GM19025 (cell line): ENCODE data around the gene ACACA.
"Not testable (repeated sequence)": the region's sequence is repeated elsewhere in the genome, so short reads cannot be mapped to it uniquely, and the experiment has no call there.

Experiments
- ATAC-seq: cut with Tn5 transposase; IDR thresholded peaks from one replicate; pipeline ENCODE4 v1.9.1; 2021; ENCODE audit warnings: mild to moderate bottlenecking, low read depth, moderate library complexity; ENCODE audit not compliant: unreplicated experiment

Gene ACACA

DNA sequence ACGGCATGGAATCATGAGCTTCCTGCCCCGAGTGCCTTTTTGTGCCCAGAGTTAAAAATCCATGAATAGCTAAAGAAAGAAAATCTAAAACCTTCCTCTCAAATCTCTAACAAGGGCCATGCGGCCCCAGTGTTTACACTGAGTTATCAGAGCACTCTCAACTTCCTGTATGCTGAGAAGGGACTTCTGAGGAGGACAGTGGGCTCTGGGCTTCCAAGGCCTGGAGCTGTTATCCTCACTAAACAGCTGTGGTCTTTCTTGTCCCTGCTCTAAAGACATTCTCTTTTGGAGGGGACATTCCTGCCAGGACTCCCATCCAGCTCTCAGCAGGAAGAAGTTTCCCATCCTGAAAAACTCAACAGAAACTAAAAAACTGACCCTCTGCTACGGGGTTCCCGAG lies 322.3 kb downstream of the ACACA start:
- ATAC-seq, result no peak

- no peak for ATAC-seq
Observed at GRCh38 chr17:37083456-37083855, 323.2 kb downstream of the ACACA start.

- ATAC-seq, result no peak
Observed at GRCh38 chr17:37082985-37083384, 323.7 kb downstream of the ACACA start.

DNA sequence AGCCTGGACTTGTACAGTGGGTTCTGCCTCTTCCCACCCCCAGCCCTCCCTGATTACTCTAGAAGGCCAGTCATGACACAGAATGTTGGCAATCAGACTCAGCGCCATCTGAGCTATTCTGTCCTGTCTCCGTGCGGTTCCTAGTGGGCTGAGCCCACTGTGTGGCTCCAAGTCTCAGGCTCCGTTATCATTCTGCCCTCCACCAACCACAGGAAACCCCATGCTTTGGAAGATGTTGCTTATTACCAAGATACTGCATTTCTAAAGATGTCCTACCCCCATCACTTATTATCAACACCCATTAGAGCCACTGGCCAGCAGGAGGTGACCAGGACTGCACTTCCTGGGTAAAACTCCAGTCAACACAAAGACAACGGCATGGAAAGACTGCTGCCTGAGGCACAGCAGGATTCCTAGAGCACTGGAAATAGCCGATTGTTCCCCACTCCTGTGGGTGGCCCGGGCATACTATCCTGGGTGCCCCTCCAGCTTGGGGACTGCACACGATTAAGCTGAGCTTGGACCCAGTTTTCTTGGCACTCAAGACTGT lies 324.2 kb downstream of the ACACA start:
- no peak for ATAC-seq

- no peak for ATAC-seq
Observed at GRCh38 chr17:37081287-37081686, 325.3 kb downstream of the ACACA start.

GRCh38 chr17:37079735-37080134 lies 326.9 kb downstream of the ACACA start:
- ATAC-seq, result no peak

- ATAC-seq, result no peak
Observed at GRCh38 chr17:37079065-37079708, 327.4 kb downstream of the ACACA start.

- ATAC-seq, result not testable (repeated sequence)
Observed at GRCh38 chr17:37073464-37073863, 333.2 kb downstream of the ACACA start.

- ATAC-seq, result no peak
Observed at GRCh38 chr17:37069087-37069486, 337.5 kb downstream of the ACACA start.

DNA sequence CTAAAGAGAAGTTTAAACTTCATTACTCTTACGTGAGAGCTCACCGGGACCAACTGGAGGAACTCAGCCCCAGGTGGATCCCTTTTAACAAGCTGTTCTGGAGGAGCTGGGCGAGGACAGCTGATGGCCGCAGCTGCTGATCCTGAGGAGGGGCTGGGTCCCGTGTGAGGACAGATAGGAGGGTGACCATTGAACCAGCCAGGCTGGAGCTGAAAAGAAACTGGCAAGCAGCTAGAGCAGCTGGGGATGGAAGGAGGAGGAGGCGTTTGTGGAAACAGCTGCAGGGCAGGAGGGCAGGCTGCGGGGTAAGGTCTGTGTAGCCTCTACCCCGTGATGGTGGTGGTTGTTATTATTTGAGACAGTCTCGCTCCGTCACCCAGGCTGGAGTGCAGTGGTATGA lies 338.4 kb downstream of the ACACA start:
- ATAC-seq, result no peak

GRCh38 chr17:37067555-37068111 lies 339.0 kb downstream of the ACACA start:
- ATAC-seq, result no peak

GRCh38 chr17:37066322-37067255 lies 340.0 kb downstream of the ACACA start:
- ATAC-seq, result no peak

DNA sequence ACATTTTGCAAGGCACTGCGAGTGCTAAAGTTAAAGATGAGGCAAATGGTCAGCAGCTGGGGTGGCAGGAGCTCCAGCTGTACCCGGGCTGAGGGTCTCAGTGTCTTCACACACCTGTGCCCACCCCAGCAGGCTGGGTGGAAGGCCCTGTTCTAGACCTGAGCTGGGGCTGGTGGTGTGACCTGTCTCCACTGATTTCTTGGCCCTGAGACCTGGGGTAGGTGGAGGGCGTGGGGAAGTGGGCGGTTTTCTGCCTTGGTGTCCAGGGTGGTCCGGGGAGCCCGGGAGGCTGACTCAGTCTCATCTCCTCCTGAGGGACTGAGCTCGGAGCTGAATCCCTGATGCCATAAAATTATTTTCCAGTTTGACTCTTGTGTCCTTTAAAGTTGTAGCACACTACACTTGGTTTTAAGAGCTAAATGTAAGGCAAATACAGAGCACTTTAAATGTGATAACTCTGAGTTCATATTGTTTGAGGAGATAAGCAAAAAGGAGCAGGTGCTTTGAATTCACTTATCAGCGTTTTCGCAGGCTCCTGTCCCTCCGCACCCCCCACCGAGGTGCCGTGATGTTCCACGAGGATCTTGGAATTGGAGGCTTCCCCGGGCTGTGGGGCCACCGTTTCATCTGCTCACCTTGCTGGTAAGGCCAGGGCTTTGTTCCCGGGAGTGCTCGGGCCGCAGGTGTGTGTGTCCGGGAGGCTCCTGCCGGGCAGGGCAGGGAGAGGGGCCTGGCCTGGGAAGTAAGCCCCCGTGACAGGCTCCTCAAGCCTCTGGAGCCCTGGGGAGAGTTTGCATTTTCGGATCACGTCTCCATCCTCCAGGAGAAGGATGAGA lies 340.9 kb downstream of the ACACA start:
- ATAC-seq, result no peak

- no peak for ATAC-seq
Observed at GRCh38 chr17:37064956-37065355, 341.7 kb downstream of the ACACA start.

DNA sequence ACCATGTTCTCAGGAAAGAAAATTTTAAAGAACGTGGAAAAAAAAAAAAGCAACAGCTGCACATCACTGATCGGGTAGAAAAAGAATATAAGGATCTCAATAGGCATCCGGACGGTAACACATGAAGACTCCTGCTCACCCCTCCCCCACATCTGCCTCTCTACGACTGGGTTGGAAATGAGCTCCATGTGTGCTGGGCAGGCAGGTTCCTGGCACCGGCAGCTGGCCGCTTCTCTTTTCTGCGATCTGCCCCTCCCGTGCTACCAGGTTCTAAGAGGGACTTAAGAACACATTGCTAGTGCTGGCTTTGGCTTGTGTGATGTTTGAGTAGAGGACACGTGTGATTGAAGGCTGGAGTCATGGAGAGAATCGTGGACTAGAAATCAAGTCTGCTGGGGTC lies 342.4 kb downstream of the ACACA start:
- no peak for ATAC-seq

GRCh38 chr17:37062021-37062420 lies 344.6 kb downstream of the ACACA start:
- ATAC-seq, result no peak

- no peak for ATAC-seq
Observed at GRCh38 chr17:37060928-37061327, 345.7 kb downstream of the ACACA start.

GRCh38 chr17:37060094-37060493 lies 346.5 kb downstream of the ACACA start:
- ATAC-seq, result no peak

GRCh38 chr17:37059493-37059892 lies 347.1 kb downstream of the ACACA start:
- ATAC-seq, result no peak

GRCh38 chr17:37056622-37057021 lies 350.0 kb downstream of the ACACA start:
- no peak for ATAC-seq
